Activated T-cell treated with anti-CD3 and anti-CD28 coated beads for 4 hours (primary cell): Measurements from ENCODE around the gene FYTTD1.
A peak's percentile ranks its signal among the peaks of the same experiment; 100 is the strongest.
"Not testable (repeated sequence)": the region's sequence is repeated elsewhere in the genome, so short reads cannot be mapped to it uniquely, and the experiment has no call there.

ENCODE experiments used
- DNase-seq: peaks from one replicate; pipeline ENCODE4 v3.0.0-alpha.2; 2020

Gene FYTTD1, protein sequence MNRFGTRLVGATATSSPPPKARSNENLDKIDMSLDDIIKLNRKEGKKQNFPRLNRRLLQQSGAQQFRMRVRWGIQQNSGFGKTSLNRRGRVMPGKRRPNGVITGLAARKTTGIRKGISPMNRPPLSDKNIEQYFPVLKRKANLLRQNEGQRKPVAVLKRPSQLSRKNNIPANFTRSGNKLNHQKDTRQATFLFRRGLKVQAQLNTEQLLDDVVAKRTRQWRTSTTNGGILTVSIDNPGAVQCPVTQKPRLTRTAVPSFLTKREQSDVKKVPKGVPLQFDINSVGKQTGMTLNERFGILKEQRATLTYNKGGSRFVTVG

DNA sequence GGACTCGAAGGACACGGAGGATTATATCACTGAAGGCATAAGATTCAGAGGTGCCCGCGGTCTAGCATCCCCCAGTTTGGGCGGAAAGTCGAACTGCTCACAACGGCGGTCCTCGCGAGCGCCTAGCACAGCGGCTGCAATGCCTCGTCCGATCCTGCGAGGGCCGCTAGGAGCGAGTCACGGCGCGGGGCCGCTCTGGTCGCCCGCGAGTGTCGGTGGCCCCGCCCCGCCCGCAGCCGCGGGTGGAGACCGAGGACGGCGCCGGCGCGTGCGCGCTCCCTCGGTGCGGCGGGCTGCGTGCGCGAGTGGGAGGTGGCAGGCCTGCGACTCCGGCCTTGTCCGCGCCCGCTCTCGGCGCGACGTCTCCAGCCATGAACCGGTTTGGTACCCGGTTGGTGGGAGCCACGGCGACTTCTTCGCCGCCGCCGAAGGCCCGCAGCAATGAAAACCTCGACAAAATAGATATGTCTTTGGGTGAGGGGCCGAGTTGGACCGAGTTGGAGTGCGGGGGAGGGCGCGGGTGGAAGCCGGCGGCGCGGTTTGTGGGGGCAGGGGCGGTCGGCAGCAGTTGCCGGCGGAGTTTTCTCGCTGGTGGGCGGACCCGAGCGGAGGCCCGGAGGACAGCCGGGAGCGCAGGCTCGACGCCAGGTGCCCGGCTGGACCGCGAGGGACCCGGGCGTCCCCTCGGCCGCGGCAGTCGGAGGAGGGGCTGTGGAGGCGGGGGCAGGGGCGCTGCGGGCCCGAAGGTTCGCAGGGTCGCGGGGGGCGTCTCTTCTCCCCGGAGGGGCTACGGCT lies at the start of gene FYTTD1:
FYTTD1 (plus strand) TSS at position 283 of the 795 bp plus-strand sequence; CDS start at position 372, 89 bp downstream.
- DNase-seq, result peak; percentile 77

- no peak for DNase-seq
These were observed 49.6 kb upstream of the FYTTD1 start for GRCh38 chr3:197700095-197700494.

DNA sequence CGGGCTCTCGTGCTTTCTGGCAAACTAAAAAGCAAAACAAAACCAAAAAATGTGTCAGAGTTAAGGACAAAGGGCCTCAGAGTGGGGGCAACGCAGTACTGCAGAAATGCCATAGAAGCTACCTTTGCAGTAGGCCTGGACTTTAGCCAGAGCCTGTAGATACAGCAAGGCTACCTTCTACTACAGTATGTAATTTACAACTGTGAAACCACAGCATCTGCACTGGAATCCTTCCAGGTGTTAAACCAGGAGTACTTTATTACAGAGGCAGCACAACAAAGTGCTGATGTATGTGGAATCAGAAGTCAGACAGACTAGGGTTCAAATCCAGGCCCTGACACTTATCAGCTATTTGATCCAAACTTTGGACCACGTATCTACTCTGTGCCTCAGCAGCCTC lies 47.8 kb upstream of the FYTTD1 start:
- no peak for DNase-seq

GRCh38 chr3:197706658-197707057 lies 43.0 kb upstream of the FYTTD1 start:
- DNase-seq, result no peak

- no peak for DNase-seq
These were observed 40.5 kb upstream of the FYTTD1 start for GRCh38 chr3:197709135-197709534.

GRCh38 chr3:197710965-197711364 lies 38.7 kb upstream of the FYTTD1 start:
- DNase-seq, result not testable (repeated sequence)

GRCh38 chr3:197711973-197712707 lies 37.5 kb upstream of the FYTTD1 start:
- DNase-seq, result peak; percentile 74

GRCh38 chr3:197713477-197713822 lies 36.2 kb upstream of the FYTTD1 start:
- no peak for DNase-seq

GRCh38 chr3:197714251-197714650 lies 35.4 kb upstream of the FYTTD1 start:
- no peak for DNase-seq

GRCh38 chr3:197718891-197719290 lies 30.8 kb upstream of the FYTTD1 start:
- no peak for DNase-seq

DNA sequence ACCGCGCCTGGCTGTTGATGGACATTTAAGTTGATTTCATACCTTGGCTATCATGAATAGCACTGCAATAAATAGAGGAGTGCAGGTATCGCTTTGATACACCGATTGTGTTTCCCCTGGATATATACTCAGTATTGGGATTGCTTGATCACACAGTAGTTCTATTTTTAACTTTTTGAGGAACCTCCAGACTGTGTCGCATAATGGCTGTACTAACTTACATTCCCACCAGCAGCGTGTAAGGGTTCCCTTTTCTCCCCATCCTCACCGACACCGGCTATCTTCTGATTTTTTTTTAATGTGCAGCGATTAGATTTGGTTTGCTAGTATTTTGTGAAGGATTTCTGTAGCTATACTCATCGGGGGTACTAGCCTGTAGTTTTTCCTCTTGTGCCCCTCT lies 29.0 kb upstream of the FYTTD1 start:
- DNase-seq, result no peak

GRCh38 chr3:197722734-197723133 lies 26.9 kb upstream of the FYTTD1 start:
- DNase-seq, result no peak

DNA sequence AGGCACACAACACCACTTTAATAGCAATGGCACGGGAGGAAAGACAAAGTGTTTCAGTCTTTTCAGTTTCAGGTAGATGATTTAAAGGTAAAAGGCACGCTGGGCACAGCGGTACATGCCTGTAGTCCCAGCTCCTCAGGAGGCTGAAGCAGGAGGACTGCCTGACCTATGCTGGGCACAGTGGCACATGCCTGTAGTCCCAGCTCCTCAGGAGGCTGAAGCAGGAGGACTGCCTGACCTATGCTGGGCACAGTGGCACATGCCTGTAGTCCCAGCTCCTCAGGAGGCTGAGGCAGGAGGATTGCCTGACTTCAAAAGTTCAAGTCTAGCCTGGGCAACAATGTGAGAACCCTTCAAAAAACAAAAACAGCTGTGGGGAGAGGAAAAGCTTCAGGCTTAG lies 21.8 kb upstream of the FYTTD1 start:
- not testable (repeated sequence) for DNase-seq

- no peak for DNase-seq
These were observed 21.2 kb upstream of the FYTTD1 start for GRCh38 chr3:197728487-197728886.

- DNase-seq, result no peak
These were observed 19.5 kb upstream of the FYTTD1 start for GRCh38 chr3:197730200-197730599.

DNA sequence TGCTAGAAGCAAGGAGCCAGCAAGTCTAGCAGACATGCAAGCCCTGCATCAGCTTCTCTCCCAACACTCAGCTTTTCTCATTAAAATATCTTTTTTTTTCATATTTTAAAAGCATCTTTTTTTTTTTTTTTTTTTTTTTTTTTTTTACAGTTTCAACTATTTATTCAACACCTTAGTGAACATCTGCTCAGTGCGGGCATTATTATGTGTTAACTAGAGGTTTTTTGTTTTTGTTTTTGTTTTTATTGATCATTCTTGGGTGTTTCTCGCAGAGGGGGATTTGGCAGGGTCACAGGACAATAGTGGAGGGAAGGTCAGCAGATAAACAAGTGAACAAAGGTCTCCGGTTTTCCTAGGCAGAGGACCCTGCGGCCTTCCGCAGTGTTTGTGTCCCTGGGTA lies 18.9 kb upstream of the FYTTD1 start:
- DNase-seq, result not testable (repeated sequence)

DNA sequence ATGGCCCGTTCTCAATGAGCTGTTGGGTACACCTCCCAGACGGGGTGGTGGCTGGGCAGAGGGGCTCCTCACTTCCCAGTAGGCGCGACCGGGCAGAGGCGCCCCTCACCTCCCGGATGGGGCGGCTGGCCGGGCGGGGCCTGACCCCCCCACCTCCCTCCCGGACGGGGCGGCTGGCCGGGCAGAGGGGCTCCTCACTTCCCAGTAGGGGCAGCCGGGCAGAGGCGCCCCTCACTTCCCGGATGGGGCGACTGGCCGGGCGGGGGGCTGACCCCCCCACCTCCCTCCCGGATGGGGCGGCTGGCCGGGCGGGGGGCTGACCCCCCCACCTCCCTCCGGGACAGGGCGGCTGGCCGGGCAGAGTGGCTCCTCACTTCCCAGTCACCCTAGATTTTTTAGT lies 18.2 kb upstream of the FYTTD1 start:
- not testable (repeated sequence) for DNase-seq

DNA sequence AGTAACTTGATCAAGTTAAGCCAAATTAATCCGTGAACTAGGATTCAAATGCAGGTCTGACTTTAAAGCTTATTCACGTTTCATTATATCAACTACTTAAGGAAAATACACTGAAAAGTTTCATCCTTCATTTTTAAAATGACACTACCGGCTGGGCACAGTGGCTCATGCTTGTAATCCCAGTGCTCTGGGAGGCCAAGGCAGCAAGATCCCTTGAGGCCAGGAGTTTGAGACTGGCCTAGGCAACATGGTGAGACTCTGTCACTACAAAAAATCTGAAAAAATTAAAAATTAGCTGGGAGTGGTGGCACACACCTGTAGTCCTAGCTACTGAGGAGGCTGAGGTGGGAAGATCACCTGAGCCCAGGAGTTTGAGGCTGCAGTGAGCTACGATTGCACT lies 16.6 kb upstream of the FYTTD1 start:
- DNase-seq, result no peak

DNA sequence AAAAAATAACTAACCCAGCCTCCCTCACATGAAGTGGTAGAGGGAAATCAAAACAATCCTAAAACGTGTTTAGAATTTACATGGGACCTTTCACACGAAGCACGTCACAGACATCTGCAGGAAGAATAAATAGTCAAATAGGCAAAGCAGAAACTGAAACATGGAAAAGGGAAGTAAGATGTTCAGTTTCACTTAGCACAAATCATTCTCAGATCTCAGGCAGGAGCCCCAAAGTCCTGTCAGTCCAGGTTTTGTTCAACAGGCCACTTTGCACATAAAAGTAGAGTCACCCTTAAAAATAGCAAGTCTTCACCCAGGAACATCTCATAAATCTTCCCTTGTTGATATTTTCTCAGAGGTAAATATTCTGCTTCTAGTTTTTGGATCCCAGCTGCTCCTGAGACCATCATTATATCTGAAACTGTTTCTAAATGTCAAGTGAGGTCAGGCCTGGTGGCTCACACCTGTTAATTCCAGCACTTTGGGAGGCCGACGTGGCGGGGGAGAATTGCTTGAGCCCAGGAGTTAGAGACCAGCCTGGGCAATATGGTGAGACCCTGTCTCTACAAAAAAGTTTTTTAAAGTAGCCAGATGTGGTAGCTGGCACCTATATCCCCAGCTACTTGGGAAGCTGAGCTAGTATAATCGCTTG lies 14.9 kb upstream of the FYTTD1 start:
- DNase-seq, result no peak

GRCh38 chr3:197736010-197736490 lies 13.6 kb upstream of the FYTTD1 start:
- peak; percentile 23 for DNase-seq

GRCh38 chr3:197736491-197737318 lies 13.0 kb upstream of the FYTTD1 start, which contains the start of gene RUBCN:
TSS of gene RUBCN (minus strand) at chr3:197736904. CDS start at chr3:197736719, 185 bp downstream.
- DNase-seq, result peak; percentile 77

- no peak for DNase-seq
These were observed 12.4 kb upstream of the FYTTD1 start for GRCh38 chr3:197737319-197737649.
